Activated CD4-positive, alpha-beta T cell treated with anti-CD3 and anti-CD28 coated beads, Interleukin-2, amount 50 U/mL, for 4 hours (primary cell): ENCODE data around the gene GNAT3.

Experiments
- DNase-seq, 2 experiments: peaks; one replicate each; pipeline ENCODE4 v3.0.0-alpha.2; 2020

The GNAT3 gene

DNA sequence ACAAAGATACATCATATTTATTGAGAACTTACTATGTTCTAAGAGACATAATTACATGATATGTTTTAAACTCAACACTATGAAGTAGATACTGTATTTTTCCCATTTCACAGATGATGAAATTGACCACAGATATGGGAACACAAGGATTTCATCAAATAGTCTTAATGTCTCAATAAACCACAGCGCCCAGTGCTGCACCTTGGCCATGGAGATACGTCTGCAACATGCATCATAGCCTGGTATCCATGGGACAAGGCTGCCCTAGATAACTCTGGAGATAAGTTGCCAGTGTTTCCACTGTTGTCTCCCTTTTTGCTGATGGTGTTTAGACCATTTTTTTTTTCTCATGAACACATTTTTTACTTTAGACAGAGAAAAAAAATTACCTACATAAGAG, 97.5 kb downstream of the GNAT3 start:
- no peak for DNase-seq

DNA sequence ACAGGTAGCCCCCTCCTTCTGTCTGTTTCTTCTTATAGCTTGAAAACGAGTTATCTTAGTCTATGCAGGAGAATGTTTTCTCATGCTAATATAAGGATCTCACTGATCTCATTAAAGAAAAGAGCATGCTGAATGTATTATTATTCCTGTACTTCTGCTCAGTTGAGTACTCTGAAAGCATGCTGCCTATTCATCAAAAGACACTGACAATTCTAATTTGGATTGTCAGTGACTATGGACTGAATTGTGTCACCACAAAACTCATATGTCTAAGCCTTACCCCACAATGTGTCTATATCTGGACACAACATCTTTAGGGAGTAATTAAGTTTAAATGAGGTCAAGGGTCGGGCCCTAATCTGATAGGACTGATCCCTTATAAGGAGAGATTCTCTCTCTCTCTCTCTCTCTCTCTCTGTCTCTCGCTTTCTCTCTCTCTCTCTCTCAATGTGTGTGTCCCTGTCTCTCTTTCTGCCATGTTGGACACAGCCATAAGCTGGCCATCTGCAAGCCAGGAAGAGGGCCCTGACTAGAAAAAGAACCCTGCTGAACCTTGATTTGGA, 98.4 kb downstream of the GNAT3 start:
- no peak for DNase-seq

DNA sequence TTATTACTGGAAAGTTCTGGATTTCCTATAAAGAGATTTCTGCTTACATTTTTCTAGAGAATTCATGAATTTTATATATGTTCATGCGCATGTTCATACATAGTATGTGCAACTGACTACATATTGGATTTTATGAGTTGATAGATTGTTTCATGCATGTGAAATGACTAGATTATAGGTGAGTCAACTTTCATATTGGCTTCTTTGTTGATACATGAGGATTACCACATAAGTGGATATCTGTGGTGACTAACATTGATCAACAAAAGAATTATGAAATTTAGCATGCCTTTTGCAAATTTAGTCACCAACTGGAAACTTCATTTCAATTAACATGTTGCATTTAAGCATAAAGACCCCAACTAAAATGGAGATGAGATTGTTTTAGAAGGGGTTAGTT, 99.0 kb downstream of the GNAT3 start:
- DNase-seq = no peak

DNA sequence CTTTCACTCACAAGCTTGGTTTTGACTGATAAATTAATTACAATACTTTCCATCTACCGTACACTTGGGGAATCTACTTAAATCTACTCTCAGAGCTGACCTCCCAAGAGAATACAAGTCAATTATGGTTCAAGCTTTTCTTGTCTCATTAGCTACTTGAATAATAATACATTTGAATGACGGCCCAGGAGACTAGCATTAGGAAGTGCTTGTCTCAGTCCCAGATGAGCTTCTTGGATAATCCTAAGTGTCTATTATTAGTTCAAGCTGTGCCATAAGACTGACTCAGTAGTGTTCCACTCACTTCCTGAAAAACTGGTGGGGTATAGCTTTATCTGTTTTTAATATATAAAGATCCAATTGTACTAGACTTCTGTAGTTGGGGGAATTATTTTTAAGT, 100.2 kb downstream of the GNAT3 start:
- DNase-seq = no peak

DNA sequence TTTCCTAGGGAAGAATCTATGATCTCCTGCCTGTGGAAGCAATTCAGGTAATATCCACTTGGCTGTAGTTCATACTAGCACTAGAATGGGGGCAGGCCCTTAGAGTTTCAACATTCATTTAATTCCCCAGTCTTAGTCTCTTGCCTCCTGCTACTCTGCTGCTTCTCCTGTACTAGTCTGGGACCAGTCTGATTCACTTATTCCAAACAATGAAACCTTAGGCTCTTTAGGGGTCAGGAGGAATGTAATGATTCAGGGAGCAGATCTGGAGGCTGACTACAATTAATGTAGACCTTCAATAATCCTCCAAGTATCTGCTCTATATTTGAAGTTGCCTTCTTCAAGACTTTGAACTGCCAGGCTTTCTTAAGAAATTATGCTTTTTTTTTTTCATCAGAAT, 101.8 kb downstream of the GNAT3 start:
- no peak for DNase-seq
